Measurements from ENCODE around the gene CFTR. TPM values are rescaled to one million over a fixed set of nuclear protein-coding genes. Genes with fewer than 3 reads are reported as not detected.

CFTR gene
- total RNA-seq, 1 experiment from 2014 or later = 0.31 TPM

DNA sequence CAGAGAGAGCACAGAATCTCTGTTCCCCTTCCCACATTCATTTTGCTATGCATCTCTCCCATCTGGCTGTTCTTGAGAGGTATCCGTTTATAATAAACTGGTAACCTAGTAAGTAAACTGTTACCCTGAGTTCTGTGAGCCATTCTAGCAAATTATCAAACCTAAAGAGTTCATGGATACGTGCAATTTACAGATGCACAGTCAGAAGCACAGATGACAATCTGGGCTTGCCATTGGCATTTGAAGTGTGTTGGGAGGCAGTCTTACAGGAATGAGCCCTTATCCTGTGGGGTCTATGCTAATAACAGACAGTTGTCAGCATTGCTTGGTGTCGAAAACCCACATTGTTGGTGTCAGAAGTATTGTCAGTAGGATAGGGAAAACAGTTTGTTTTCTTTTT is 151.8 kb downstream of the CFTR start:
- intact Hi-C loops (cut with micrococcal nuclease; ENCODE audit: unreplicated experiment) = no loop called here
- BruUV-seq (replicated peaks) = no TSS peak
- Histone ChIP-seq H3K4me1 (ENCODE audit: control insufficient read depth, insufficient read depth, low read length) (no peaks in the 10 kb centered on the region), H3K27me3 (ENCODE audit: control insufficient read depth, insufficient read depth, low read length) (no peaks in the 10 kb centered on the region), H3K27ac (ENCODE audit: low read length) (no peak overlapping the region), H3K9me3 (ENCODE audit: control insufficient read depth, insufficient read depth, low read depth, low read length) (no peaks in the 10 kb centered on the region), H3K4me3 (ENCODE audit: low read depth in 2 of 2, low read length in 2 of 2) (no peak overlapping the region), H3K36me3 (ENCODE audit: control insufficient read depth, insufficient read depth, low read length) (no peaks in the 10 kb centered on the region)
- CTCF ChIA-PET = no interaction called here
- in situ Hi-C loops (cut with HindIII; ENCODE audit: low pct_unique_long_range_greater_than_20kb, low sequenced_read_pairs) = no loop called here
- TF ChIP-seq SIN3A (IDR thresholded peaks at IDR 0.05; ENCODE audit: borderline replicate concordance, insufficient read depth, low read depth, low read length) (no peak), POLR2AphosphoS5 (IDR thresholded peaks at IDR 0.05; ENCODE audit: low read depth, low read length) (no peak), TCF7L2 (IDR thresholded peaks at IDR 0.05; ENCODE audit: low read depth, low read length) (no peak)
- TF ChIP-seq, protein P1, sequence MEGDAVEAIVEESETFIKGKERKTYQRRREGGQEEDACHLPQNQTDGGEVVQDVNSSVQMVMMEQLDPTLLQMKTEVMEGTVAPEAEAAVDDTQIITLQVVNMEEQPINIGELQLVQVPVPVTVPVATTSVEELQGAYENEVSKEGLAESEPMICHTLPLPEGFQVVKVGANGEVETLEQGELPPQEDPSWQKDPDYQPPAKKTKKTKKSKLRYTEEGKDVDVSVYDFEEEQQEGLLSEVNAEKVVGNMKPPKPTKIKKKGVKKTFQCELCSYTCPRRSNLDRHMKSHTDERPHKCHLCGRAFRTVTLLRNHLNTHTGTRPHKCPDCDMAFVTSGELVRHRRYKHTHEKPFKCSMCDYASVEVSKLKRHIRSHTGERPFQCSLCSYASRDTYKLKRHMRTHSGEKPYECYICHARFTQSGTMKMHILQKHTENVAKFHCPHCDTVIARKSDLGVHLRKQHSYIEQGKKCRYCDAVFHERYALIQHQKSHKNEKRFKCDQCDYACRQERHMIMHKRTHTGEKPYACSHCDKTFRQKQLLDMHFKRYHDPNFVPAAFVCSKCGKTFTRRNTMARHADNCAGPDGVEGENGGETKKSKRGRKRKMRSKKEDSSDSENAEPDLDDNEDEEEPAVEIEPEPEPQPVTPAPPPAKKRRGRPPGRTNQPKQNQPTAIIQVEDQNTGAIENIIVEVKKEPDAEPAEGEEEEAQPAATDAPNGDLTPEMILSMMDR (IDR thresholded peaks at IDR 0.05) = no peak
- TF ChIP-seq, protein P2, sequence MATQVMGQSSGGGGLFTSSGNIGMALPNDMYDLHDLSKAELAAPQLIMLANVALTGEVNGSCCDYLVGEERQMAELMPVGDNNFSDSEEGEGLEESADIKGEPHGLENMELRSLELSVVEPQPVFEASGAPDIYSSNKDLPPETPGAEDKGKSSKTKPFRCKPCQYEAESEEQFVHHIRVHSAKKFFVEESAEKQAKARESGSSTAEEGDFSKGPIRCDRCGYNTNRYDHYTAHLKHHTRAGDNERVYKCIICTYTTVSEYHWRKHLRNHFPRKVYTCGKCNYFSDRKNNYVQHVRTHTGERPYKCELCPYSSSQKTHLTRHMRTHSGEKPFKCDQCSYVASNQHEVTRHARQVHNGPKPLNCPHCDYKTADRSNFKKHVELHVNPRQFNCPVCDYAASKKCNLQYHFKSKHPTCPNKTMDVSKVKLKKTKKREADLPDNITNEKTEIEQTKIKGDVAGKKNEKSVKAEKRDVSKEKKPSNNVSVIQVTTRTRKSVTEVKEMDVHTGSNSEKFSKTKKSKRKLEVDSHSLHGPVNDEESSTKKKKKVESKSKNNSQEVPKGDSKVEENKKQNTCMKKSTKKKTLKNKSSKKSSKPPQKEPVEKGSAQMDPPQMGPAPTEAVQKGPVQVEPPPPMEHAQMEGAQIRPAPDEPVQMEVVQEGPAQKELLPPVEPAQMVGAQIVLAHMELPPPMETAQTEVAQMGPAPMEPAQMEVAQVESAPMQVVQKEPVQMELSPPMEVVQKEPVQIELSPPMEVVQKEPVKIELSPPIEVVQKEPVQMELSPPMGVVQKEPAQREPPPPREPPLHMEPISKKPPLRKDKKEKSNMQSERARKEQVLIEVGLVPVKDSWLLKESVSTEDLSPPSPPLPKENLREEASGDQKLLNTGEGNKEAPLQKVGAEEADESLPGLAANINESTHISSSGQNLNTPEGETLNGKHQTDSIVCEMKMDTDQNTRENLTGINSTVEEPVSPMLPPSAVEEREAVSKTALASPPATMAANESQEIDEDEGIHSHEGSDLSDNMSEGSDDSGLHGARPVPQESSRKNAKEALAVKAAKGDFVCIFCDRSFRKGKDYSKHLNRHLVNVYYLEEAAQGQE (IDR thresholded peaks at IDR 0.05; ENCODE audit: insufficient read depth in 1 of 2, low read depth in 2 of 2, low read length in 1 of 2) = no peak
- no peak for ATAC-seq
- DNase-seq (ENCODE audit: low read depth, low spot score) = no peak
- POLR2A ChIA-PET = no interaction called here

DNA sequence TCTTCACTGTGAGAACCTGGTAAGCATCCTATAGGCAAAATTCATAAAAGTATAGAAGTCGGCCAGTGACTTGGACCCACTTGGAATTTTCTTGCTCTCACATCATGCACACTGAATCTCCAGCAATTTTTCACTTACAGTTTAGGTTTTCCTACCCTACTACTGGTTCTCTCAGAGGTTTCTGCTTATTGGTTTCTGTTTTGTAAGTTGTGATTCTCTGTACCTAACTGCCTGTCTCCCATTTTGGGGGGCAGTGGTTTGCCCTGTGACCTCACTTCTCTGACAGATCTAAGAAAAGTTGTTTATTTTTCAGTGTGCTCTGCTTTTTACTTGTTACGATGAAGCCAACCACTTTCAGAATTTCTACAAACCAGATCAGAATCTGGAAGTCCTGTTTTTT is 158.1 kb downstream of the CFTR start:
- Histone ChIP-seq H3K4me1 (ENCODE audit: control insufficient read depth, insufficient read depth, low read length) (no peaks in the 10 kb centered on the region), H3K9me3 (ENCODE audit: control insufficient read depth, insufficient read depth, low read depth, low read length) (no peaks in the 10 kb centered on the region), H3K4me3 (ENCODE audit: low read depth in 2 of 2, low read length in 2 of 2) (no peak overlapping the region), H3K27me3 (ENCODE audit: control insufficient read depth, insufficient read depth, low read length) (no peaks in the 10 kb centered on the region), H3K27ac (ENCODE audit: low read length) (no peak overlapping the region), H3K36me3 (ENCODE audit: control insufficient read depth, insufficient read depth, low read length) (no peaks in the 10 kb centered on the region)
- BruUV-seq (replicated peaks) = no TSS peak
- intact Hi-C loops (cut with micrococcal nuclease; ENCODE audit: unreplicated experiment) (no loop called here), in situ Hi-C loops (cut with HindIII; ENCODE audit: low pct_unique_long_range_greater_than_20kb, low sequenced_read_pairs) (no loop called here)
- ChIA-PET POLR2A (no interaction called here), CTCF (no interaction called here)
- no peak for DNase-seq (ENCODE audit: low read depth, low spot score)
- no peak for ATAC-seq
- TF ChIP-seq TCF7L2 (IDR thresholded peaks at IDR 0.05; ENCODE audit: low read depth, low read length) (no peak), SIN3A (IDR thresholded peaks at IDR 0.05; ENCODE audit: borderline replicate concordance, insufficient read depth, low read depth, low read length) (no peak), POLR2AphosphoS5 (IDR thresholded peaks at IDR 0.05; ENCODE audit: low read depth, low read length) (no peak)
- TF ChIP-seq, protein P1 (IDR thresholded peaks at IDR 0.05) = no peak
- TF ChIP-seq, protein P2 (IDR thresholded peaks at IDR 0.05; ENCODE audit: insufficient read depth in 1 of 2, low read depth in 2 of 2, low read length in 1 of 2) = no peak
